ENCODE results near the gene ZNF605.

- TF ChIP-seq CTCF (IDR thresholded peaks at IDR 0.05; ENCODE audit: control extremely low read depth in 1 of 3, insufficient read depth in 1 of 3, low read depth in 1 of 3, low read length in 3 of 3) (no peak), RFX5 (IDR thresholded peaks at IDR 0.05; ENCODE audit: borderline replicate concordance, low read depth, low read length) (no peak)
These were observed 10.3 kb downstream of the ZNF605 start for GRCh38 chr12:132945806-132946205.
